Vagina (tissue), 2 donors: ENCODE results near the gene GCNT3.

Experiments used
- CTCF ChIP-seq, 3 experiments: fragments of 450-650 bp in 2 of 3; fragments of 200-600 bp in 1 of 3; sonication (generic) in 1 of 3; IDR thresholded peaks; one replicate each; pipeline ENCODE4 v1.5.1; 2017 to 2019; ENCODE audit warnings: antibody characterized with exemption in 3 of 3, mild to moderate bottlenecking in 2 of 3, moderate library complexity in 2 of 3
- POLR2A ChIP-seq, 2 donors: fragments of 450-650 bp; IDR thresholded peaks; one replicate each; pipeline ENCODE4 v1.6.1; 2017; ENCODE audit warnings: antibody characterized with exemption in 2 of 2, mild to moderate bottlenecking in 2 of 2, moderate library complexity in 2 of 2

- TF ChIP-seq CTCF (IDR thresholded peaks at IDR 0.05): no peak
- TF ChIP-seq POLR2A (IDR thresholded peaks at IDR 0.05): no peak
Measured at GRCh38 chr15:59657635-59658125, 46.1 kb downstream of the GCNT3 start.
